Measurements from ENCODE around the gene SLC36A2. TPM values are rescaled to one million over a fixed set of nuclear protein-coding genes. Genes with fewer than 3 reads are reported as not detected.
A peak's percentile ranks its signal among the peaks of the same experiment; 100 is the strongest.

Gene SLC36A2
- total RNA-seq (2021; ENCODE audit: unreplicated experiment) = not detected
- polyA plus RNA-seq (2012; ENCODE audit: insufficient read length) = not detected
- not detected for Bru-seq, nascent RNA
- BruChase-seq, experiment 1, labeled RNA remaining after a 2-hour chase = not detected
- percentile 3 among the genes with signal in this experiment for BruChase-seq, experiment 2, labeled RNA remaining after a 6-hour chase
- long read RNA-seq = 0 reads

GRCh38 chr5:151347369-151347768 lies at the start of gene SLC36A2:
SLC36A2 (minus strand) TSS chr5:151347559; CDS start chr5:151347460, 99 bp downstream.
- ATAC-seq (no peak), DNase-seq (ENCODE audit: low read depth, low spot score) (no peak)
- Histone ChIP-seq H3K27me3 (ENCODE audit: control insufficient read depth, insufficient read depth, low read length) (peaks cover 10% of the 10 kb centered on the region), H3K36me3 (ENCODE audit: control insufficient read depth, insufficient read depth, low read length) (no peaks in the 10 kb centered on the region), H3K9me3 (ENCODE audit: control insufficient read depth, insufficient read depth, low read depth, low read length) (no peaks in the 10 kb centered on the region), H3K4me3 (ENCODE audit: low read depth in 2 of 2, low read length in 2 of 2) (no peak within 1 kb of the TSS), H3K4me1 (ENCODE audit: control insufficient read depth, insufficient read depth, low read length) (no peaks in the 10 kb centered on the region), H3K27ac (ENCODE audit: low read length) (no peak within 1 kb of the TSS)
- no TSS peak for BruUV-seq (replicated peaks)
- in situ Hi-C loops (cut with HindIII; ENCODE audit: low pct_unique_long_range_greater_than_20kb, low sequenced_read_pairs) = no loop called here
- CTCF ChIA-PET = no interaction called here
- POLR2A ChIA-PET = no interaction called here
- intact Hi-C loops (cut with micrococcal nuclease; ENCODE audit: unreplicated experiment) = no loop called here
- no peak for TF ChIP-seq SIN3A (IDR thresholded peaks at IDR 0.05; ENCODE audit: borderline replicate concordance, insufficient read depth, low read depth, low read length)

DNA sequence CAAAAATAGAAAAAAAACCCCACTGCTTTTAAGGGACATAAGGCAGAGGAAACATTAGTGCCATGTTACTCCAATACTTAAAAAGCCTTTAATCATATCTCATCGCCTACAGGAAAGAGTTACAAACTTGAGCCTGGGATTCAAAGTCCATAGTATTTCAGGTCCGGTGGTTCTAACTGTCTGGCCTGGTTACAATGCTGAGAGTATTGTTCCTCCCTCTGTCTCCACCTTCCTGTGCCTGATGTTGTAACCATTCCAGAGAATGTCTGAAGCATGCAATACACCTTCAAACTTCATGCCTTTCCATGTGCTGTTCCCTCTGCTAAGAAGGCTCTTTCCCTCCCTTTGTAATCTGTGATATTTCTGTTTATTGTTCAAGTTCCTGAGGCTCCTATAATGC lies 41.6 kb upstream of the SLC36A2 start:
- Histone ChIP-seq H3K9me3 (ENCODE audit: control insufficient read depth, insufficient read depth, low read depth, low read length) (no peaks in the 10 kb centered on the region), H3K27ac (ENCODE audit: low read length) (no peak overlapping the region), H3K27me3 (ENCODE audit: control insufficient read depth, insufficient read depth, low read length) (peaks cover 6% of the 10 kb centered on the region; the same call in 1 of the 2 replicates), H3K4me3 (ENCODE audit: low read depth in 2 of 2, low read length in 2 of 2) (no peak overlapping the region), H3K36me3 (ENCODE audit: control insufficient read depth, insufficient read depth, low read length) (no peaks in the 10 kb centered on the region), H3K4me1 (ENCODE audit: control insufficient read depth, insufficient read depth, low read length) (no peaks in the 10 kb centered on the region)
- intact Hi-C loops (cut with micrococcal nuclease; ENCODE audit: unreplicated experiment) (no loop called here), in situ Hi-C loops (cut with HindIII; ENCODE audit: low pct_unique_long_range_greater_than_20kb, low sequenced_read_pairs) (no loop called here)
- no peak for DNase-seq (ENCODE audit: low read depth, low spot score)
- BruUV-seq (replicated peaks) = no TSS peak
- CTCF ChIA-PET = interaction anchor here (0.7 kb wide), 1 partner anchor 41 kb away, joined by 3 read pairs; no protein-coding TSS in a partner anchor
- POLR2A ChIA-PET = no interaction called here
- ATAC-seq = no peak
- no peak for TF ChIP-seq SIN3A (IDR thresholded peaks at IDR 0.05; ENCODE audit: borderline replicate concordance, insufficient read depth, low read depth, low read length)
- no peak for TF ChIP-seq REST (IDR thresholded peaks at IDR 0.05; ENCODE audit: insufficient read depth in 1 of 2, low read depth in 2 of 2, low read length in 1 of 2)
- TF ChIP-seq TCF7L2 (IDR thresholded peaks at IDR 0.05; ENCODE audit: low read depth, low read length) = no peak
- TF ChIP-seq POLR2AphosphoS5 (IDR thresholded peaks at IDR 0.05; ENCODE audit: low read depth, low read length) = no peak
- TF ChIP-seq, protein P1, sequence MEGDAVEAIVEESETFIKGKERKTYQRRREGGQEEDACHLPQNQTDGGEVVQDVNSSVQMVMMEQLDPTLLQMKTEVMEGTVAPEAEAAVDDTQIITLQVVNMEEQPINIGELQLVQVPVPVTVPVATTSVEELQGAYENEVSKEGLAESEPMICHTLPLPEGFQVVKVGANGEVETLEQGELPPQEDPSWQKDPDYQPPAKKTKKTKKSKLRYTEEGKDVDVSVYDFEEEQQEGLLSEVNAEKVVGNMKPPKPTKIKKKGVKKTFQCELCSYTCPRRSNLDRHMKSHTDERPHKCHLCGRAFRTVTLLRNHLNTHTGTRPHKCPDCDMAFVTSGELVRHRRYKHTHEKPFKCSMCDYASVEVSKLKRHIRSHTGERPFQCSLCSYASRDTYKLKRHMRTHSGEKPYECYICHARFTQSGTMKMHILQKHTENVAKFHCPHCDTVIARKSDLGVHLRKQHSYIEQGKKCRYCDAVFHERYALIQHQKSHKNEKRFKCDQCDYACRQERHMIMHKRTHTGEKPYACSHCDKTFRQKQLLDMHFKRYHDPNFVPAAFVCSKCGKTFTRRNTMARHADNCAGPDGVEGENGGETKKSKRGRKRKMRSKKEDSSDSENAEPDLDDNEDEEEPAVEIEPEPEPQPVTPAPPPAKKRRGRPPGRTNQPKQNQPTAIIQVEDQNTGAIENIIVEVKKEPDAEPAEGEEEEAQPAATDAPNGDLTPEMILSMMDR (IDR thresholded peaks at IDR 0.05) = no peak

GRCh38 chr5:151384106-151384505 lies 36.7 kb upstream of the SLC36A2 start:
- TF ChIP-seq TCF7L2 (IDR thresholded peaks at IDR 0.05; ENCODE audit: low read depth, low read length) = no peak
- TF ChIP-seq REST (IDR thresholded peaks at IDR 0.05; ENCODE audit: insufficient read depth in 1 of 2, low read depth in 2 of 2, low read length in 1 of 2) = no peak
- no peak for TF ChIP-seq SIN3A (IDR thresholded peaks at IDR 0.05; ENCODE audit: borderline replicate concordance, insufficient read depth, low read depth, low read length)
- Histone ChIP-seq H3K27me3 (ENCODE audit: control insufficient read depth, insufficient read depth, low read length) (peaks cover 6% of the 10 kb centered on the region; the same call in 1 of the 2 replicates), H3K9me3 (ENCODE audit: control insufficient read depth, insufficient read depth, low read depth, low read length) (no peaks in the 10 kb centered on the region), H3K4me3 (ENCODE audit: low read depth in 2 of 2, low read length in 2 of 2) (no peak overlapping the region), H3K4me1 (ENCODE audit: control insufficient read depth, insufficient read depth, low read length) (no peaks in the 10 kb centered on the region), H3K36me3 (ENCODE audit: control insufficient read depth, insufficient read depth, low read length) (no peaks in the 10 kb centered on the region), H3K27ac (ENCODE audit: low read length) (no peak overlapping the region)
- DNase-seq (ENCODE audit: low read depth, low spot score) (no peak), ATAC-seq (no peak)
- BruUV-seq (replicated peaks) = no TSS peak
- ChIA-PET POLR2A (no interaction called here), CTCF (no interaction called here)
- in situ Hi-C loops (cut with HindIII; ENCODE audit: low pct_unique_long_range_greater_than_20kb, low sequenced_read_pairs) = no loop called here
- intact Hi-C loops (cut with micrococcal nuclease; ENCODE audit: unreplicated experiment) = no loop called here

Data from Panc1 (cell line).